CD14-positive monocyte (primary cell): ENCODE data around the gene XRCC4. TPM values are rescaled to one million over a fixed set of nuclear protein-coding genes. Genes with fewer than 3 reads are reported as not detected.

Experiments
- DNase-seq, 3 donors: peaks; one replicate each; pipeline ENCODE4 v3.0.0-alpha.2; 2011 to 2022
- H2AFZ ChIP-seq: 2 replicates; pipeline ENCODE4 v1.6.0; 2012; ENCODE audit warnings: mild to moderate bottlenecking, low read depth, low read length, inconsistent platforms; ENCODE audit not compliant: insufficient read depth, poor library complexity, severe bottlenecking
- H3K27ac ChIP-seq, 2 donors: 1 replicate in 1 of 2; 2 replicates in 1 of 2; pipeline ENCODE4 v1.5.1; 2012 to 2013; ENCODE audit warnings: low read length in 2 of 2, control low read depth in 1 of 2, inconsistent platforms in 1 of 2, low read depth in 1 of 2, mild to moderate bottlenecking in 1 of 2
- H3K27me3 ChIP-seq, 2 donors: one replicate each; pipeline versions ENCODE4 v1.6.0 to v1.6.1; 2011 to 2013; ENCODE audit warnings: low read length in 2 of 2; ENCODE audit not compliant: control insufficient read depth in 2 of 2, insufficient read depth in 2 of 2
- H3K36me3 ChIP-seq, 2 donors: replicated peaks in 1 of 2; 1 replicate in 1 of 2; 2 replicates in 1 of 2; pipeline versions ENCODE4 v1.5.1 to v1.6.1; 2012 to 2013; ENCODE audit warnings: low read length in 2 of 2, control low read depth in 1 of 2, inconsistent platforms in 1 of 2, mild to moderate bottlenecking in 1 of 2; ENCODE audit not compliant: insufficient read depth in 2 of 2, control insufficient read depth in 1 of 2
- H3K4me1 ChIP-seq, 2 donors: 1 replicate in 1 of 2; 2 replicates in 1 of 2; pipeline versions ENCODE4 v1.5.1 to v1.6.1; 2012 to 2013; ENCODE audit warnings: low read length in 2 of 2, control low read depth in 1 of 2, inconsistent platforms in 1 of 2, mild to moderate bottlenecking in 1 of 2, moderate library complexity in 1 of 2; ENCODE audit not compliant: insufficient read depth in 2 of 2, control insufficient read depth in 1 of 2
- H3K4me2 ChIP-seq: replicated peaks from 2 replicates; pipeline ENCODE3; 2012; ENCODE audit warnings: low read length, moderate library complexity, mild to moderate bottlenecking; ENCODE audit not compliant: poor library complexity, severe bottlenecking; ENCODE audit errors: extremely low read depth
- H3K4me3 ChIP-seq, 3 experiments: fragments of 200-600 bp in 1 of 3; sonication (generic) in 1 of 3; replicated peaks in 1 of 3; 1 replicate in 2 of 3; 2 replicates in 1 of 3; pipeline ENCODE4 v1.5.1; 2011 to 2013; ENCODE audit warnings: low read length in 3 of 3, mild to moderate bottlenecking in 3 of 3, control low read depth in 2 of 3, low read depth in 2 of 3, inconsistent platforms in 1 of 3, moderate library complexity in 1 of 3
- H3K79me2 ChIP-seq: 2 replicates; pipeline ENCODE4 v1.6.0; 2012; ENCODE audit warnings: mild to moderate bottlenecking, control low read depth, inconsistent platforms, low read length, moderate library complexity; ENCODE audit not compliant: insufficient read depth
- H3K9ac ChIP-seq: 2 replicates; pipeline ENCODE4 v1.6.0; 2017; ENCODE audit warnings: low read length, mild to moderate bottlenecking; ENCODE audit not compliant: insufficient read depth, poor library complexity, severe bottlenecking
- H3K9me3 ChIP-seq, 2 donors: replicated peaks in 1 of 2; 1 replicate in 1 of 2; 2 replicates in 1 of 2; pipeline versions ENCODE4 v1.5.1 to v1.6.1; 2012 to 2013; ENCODE audit warnings: low read length in 2 of 2, control low read depth in 1 of 2; ENCODE audit not compliant: control insufficient read depth in 1 of 2, insufficient read depth in 1 of 2
- H4K20me1 ChIP-seq: 2 replicates; pipeline ENCODE4 v1.6.0; 2012; ENCODE audit warnings: mild to moderate bottlenecking, low read length, control low read depth, moderate library complexity; ENCODE audit not compliant: insufficient read depth
- H3K27ac Mint-ChIP-seq, 7 donors: one replicate each; pipeline ENCODE4 v1.8.0; 2020; ENCODE audit warnings: mild to moderate bottlenecking in 7 of 7, mixed read lengths in 7 of 7, moderate library complexity in 6 of 7, inconsistent platforms in 2 of 7
- H3K27me3 Mint-ChIP-seq, 3 donors: one replicate each; pipeline ENCODE4 v1.8.0; 2021 to 2022; ENCODE audit warnings: low read depth in 3 of 3, mild to moderate bottlenecking in 3 of 3, mixed read lengths in 3 of 3, moderate library complexity in 3 of 3, inconsistent platforms in 1 of 3
- H3K36me3 Mint-ChIP-seq, 2 donors: one replicate each; pipeline ENCODE4 v1.8.0; 2020; ENCODE audit warnings: mixed read lengths in 2 of 2, inconsistent platforms in 1 of 2, mild to moderate bottlenecking in 1 of 2
- H3K4me1 Mint-ChIP-seq: one replicate; pipeline ENCODE4 v1.8.0; 2020; ENCODE audit warnings: mild to moderate bottlenecking, mixed read lengths
- H3K4me3 Mint-ChIP-seq, 2 donors: one replicate each; pipeline ENCODE4 v1.8.0; 2020; ENCODE audit warnings: mild to moderate bottlenecking in 2 of 2, mixed read lengths in 2 of 2, moderate library complexity in 1 of 2
- H3K9me3 Mint-ChIP-seq, 7 donors: one replicate each; pipeline ENCODE4 v1.8.0; 2020 to 2022; ENCODE audit warnings: mixed read lengths in 7 of 7, mild to moderate bottlenecking in 6 of 7, moderate library complexity in 6 of 7, inconsistent platforms in 2 of 7
- CTCF ChIP-seq: fragments of 200-600 bp; IDR thresholded peaks from one replicate; pipeline ENCODE4 v1.8.0; 2022; ENCODE audit warnings: antibody characterized with exemption, mild to moderate bottlenecking
- intact Hi-C, 2 donors: fragments of 100-400 bp; cut with micrococcal nuclease; formaldehyde crosslinking; loops; one replicate each; pipeline versions ENCODE4 v1.15.0 to v1.15.1; 2023
- polyA plus RNA-seq, 3 donors: library from polyadenylated mRNA; depleted of rRNA in 1 of 3; unstranded in 2 of 3; stranded (reverse) in 1 of 3; fragments of 300-500 nt in 2 of 3; fragments of >200 nt in 1 of 3; fragmentation: Illumina TruSeq in 2 of 3; gene quantifications; 1 replicate in 2 of 3; 2 replicates in 1 of 3; pipeline ENCODE4 v1.2.3, GENCODE V29; 2012 to 2021
- small RNA-seq: library from RNA; depleted of rRNA; stranded (forward); fragments of <200 nt; gene quantifications from one replicate; pipeline ENCODE3, GENCODE V24; 2012; ENCODE audit warnings: low read depth; ENCODE audit not compliant: insufficient read length

The XRCC4 gene
- polyA plus RNA-seq, 3 donors: 4.0 to 21.8 (median 16.3) TPM

GRCh38 chr5:83401775-83402174 is 324.4 kb downstream of the XRCC4 start:
- H3K27ac ChIP-seq: peak overlapping the region in 1 of 2 donors; percentile 89
- H3K4me1 Mint-ChIP-seq: peaks cover 38% of the 10 kb centered on the region
- no peaks in the 10 kb centered on the region for H3K27me3 Mint-ChIP-seq
- peaks cover 0 to 3% of the 10 kb centered on the region in 2 donors for H3K36me3 Mint-ChIP-seq
- H3K36me3 ChIP-seq: no peaks in the 10 kb centered on the region
- H3K27me3 ChIP-seq: no peaks in the 10 kb centered on the region
- intact Hi-C loops: no loop called here
- peak overlapping the region in 1 of 3 experiments; percentile 24 for H3K4me3 ChIP-seq
- no peak for TF ChIP-seq CTCF
- H2AFZ ChIP-seq: peak overlapping the region; percentile 19
- H3K4me3 Mint-ChIP-seq: peak overlapping the region in 1 of 2 donors; percentile 67
- H3K9ac ChIP-seq: peak overlapping the region; percentile 30
- H3K4me1 ChIP-seq: peaks cover 30 to 47% of the 10 kb centered on the region in 2 donors
- H3K27ac Mint-ChIP-seq: peak overlapping the region; percentile 80 to 94 (median 92)
- no peaks in the 10 kb centered on the region for H4K20me1 ChIP-seq
- H3K9me3 ChIP-seq: no peaks in the 10 kb centered on the region
- DNase-seq: peak; percentile 15 to 39 (median 24)
- no peaks in the 10 kb centered on the region for H3K79me2 ChIP-seq
- peaks cover 0 to 5% (median 2%) of the 10 kb centered on the region in 7 donors for H3K9me3 Mint-ChIP-seq
- H3K4me2 ChIP-seq: peak overlapping the region; percentile 47

Small RNA genes lying within 50 kb of the gene (small RNA-seq; reads per million reads assigned to genes)
- 1,302 reads per million, percentile 99 among the genes with 10 or more reads in this experiment for gene SCARNA18

Other genes starting within 250 kb of the XRCC4 start
- gene TMEM167A, start 153 bp upstream of the XRCC4 start, polyA plus RNA-seq: 100 to 1,000 TPM in 2 of 3 donors, 10 to 100 TPM in 1; 50.3 to 337 (median 288) TPM